OCI-LY3 (cell line): ENCODE results near the gene C1orf21.

Source experiments
- H2AFZ ChIP-seq: fragments of 200-600, 300-600 bp; shearing (Covaris generic); 2 replicates; pipeline ENCODE4 v1.6.0; 2014; ENCODE audit warnings: antibody characterized with exemption, low read depth, low read length
- H3K27ac ChIP-seq: fragments of 200-600, 300-600 bp; sonication (generic); 2 replicates; pipeline ENCODE4 v1.5.1; 2014; ENCODE audit warnings: mild to moderate bottlenecking, low read length, moderate library complexity, mixed read lengths
- H3K27me3 ChIP-seq: fragments of 200-600, 300-600 bp; sonication (generic); 2 replicates; pipeline ENCODE4 v1.6.1; 2014; ENCODE audit warnings: low read depth, low read length, mixed read lengths
- H3K36me3 ChIP-seq: fragments of 200-600, 300-600 bp; sonication (generic); replicated peaks from 2 replicates; pipeline ENCODE3; 2014; ENCODE audit warnings: low read depth, low read length, mixed read lengths
- H3K4me1 ChIP-seq: fragments of 300-600, 200-600 bp; sonication (generic); 2 replicates; pipeline ENCODE4 v1.6.1; 2014; ENCODE audit warnings: low read length, mixed read lengths
- H3K4me2 ChIP-seq: fragments of 200-600, 300-600 bp; sonication (generic); 2 replicates; pipeline ENCODE4 v1.6.1; 2014; ENCODE audit warnings: low read length, mixed read lengths
- H3K4me3 ChIP-seq: fragments of 300-600, 200-600 bp; sonication (generic); 2 replicates; pipeline ENCODE4 v1.5.1; 2014; ENCODE audit warnings: antibody characterized with exemption, mild to moderate bottlenecking, low read length, moderate library complexity
- H3K79me2 ChIP-seq: fragments of 300-600, 200-600 bp; shearing (Covaris generic); 2 replicates; pipeline ENCODE4 v1.6.1; 2014; ENCODE audit warnings: mild to moderate bottlenecking, low read length, mixed read lengths
- H3K9ac ChIP-seq: fragments of 300-600, 200-600 bp; shearing (Covaris generic); 2 replicates; pipeline ENCODE4 v1.6.0; 2014; ENCODE audit warnings: mild to moderate bottlenecking, low read length, moderate library complexity
- H3K9me3 ChIP-seq: fragments of 200-600, 300-600 bp; shearing (Covaris generic); 2 replicates; pipeline ENCODE4 v1.6.1; 2014; ENCODE audit warnings: low read length, mixed read lengths; ENCODE audit not compliant: insufficient read depth
- H4K20me1 ChIP-seq: fragments of 200-600, 300-600 bp; sonication (generic); 2 replicates; pipeline ENCODE4 v1.6.1; 2016; ENCODE audit warnings: low read length, mixed read lengths; ENCODE audit not compliant: insufficient read depth
- CTCF ChIP-seq: fragments of 200-600, 300-600 bp; sonication (generic); IDR thresholded peaks from 2 replicates; pipeline ENCODE4 v1.5.1; 2014; ENCODE audit warnings: antibody characterized with exemption, low read length, low read depth
- EZH2phosphoT487 ChIP-seq: fragments of 200-600 bp; shearing (Covaris generic); IDR thresholded peaks from 2 replicates; pipeline ENCODE4 v1.6.1; 2018; ENCODE audit warnings: antibody characterized with exemption, mixed run types, low read depth

Gene C1orf21

DNA sequence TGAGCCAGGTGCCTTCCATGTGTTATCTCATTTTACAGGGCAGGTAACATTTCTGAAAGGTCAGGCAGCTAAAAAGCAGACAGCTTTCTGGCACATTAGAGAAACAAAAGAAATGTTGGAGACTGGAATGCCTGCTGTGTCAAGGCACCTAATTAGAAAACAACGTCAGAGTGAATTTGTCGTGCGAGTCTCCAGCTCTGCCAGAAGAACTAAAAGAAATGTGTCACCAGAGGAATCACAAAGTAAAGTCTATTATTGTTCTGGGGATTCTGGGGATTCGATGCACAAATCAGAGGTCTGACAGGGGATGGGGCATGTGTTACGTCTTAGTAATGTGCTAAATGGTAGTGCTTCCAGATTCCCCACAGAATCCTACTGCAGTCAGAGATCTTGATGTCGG, 278.5 kb downstream of the C1orf21 start:
- TF ChIP-seq EZH2phosphoT487, result no peak
- TF ChIP-seq CTCF, result no peak
- H3K4me1 ChIP-seq, result no peaks in the 10 kb centered on the region
- H3K4me2 ChIP-seq, result no peak overlapping the region
- H3K27ac ChIP-seq, result no peak overlapping the region
- H3K27me3 ChIP-seq, result no peaks in the 10 kb centered on the region
- no peaks in the 10 kb centered on the region for H4K20me1 ChIP-seq
- H2AFZ ChIP-seq, result no peak overlapping the region
- H3K79me2 ChIP-seq, result no peaks in the 10 kb centered on the region
- no peaks in the 10 kb centered on the region for H3K9me3 ChIP-seq
- no peaks in the 10 kb centered on the region for H3K36me3 ChIP-seq
- no peak overlapping the region for H3K4me3 ChIP-seq
- H3K9ac ChIP-seq, result no peak overlapping the region

GRCh38 chr1:184669391-184669790, 282.6 kb downstream of the C1orf21 start:
- H3K4me1 ChIP-seq, result no peaks in the 10 kb centered on the region
- H3K36me3 ChIP-seq, result no peaks in the 10 kb centered on the region
- H3K9ac ChIP-seq, result no peak overlapping the region
- H3K27me3 ChIP-seq, result 0 out of 2 replicates have a peak, but pooled peaks cover 3% of the 10 kb centered on the region
- H3K9me3 ChIP-seq, result no peaks in the 10 kb centered on the region
- H3K79me2 ChIP-seq, result no peaks in the 10 kb centered on the region
- H3K4me3 ChIP-seq, result no peak overlapping the region
- H3K27ac ChIP-seq, result no peak overlapping the region
- H3K4me2 ChIP-seq, result no peak overlapping the region
- H4K20me1 ChIP-seq, result no peaks in the 10 kb centered on the region
- TF ChIP-seq EZH2phosphoT487 (no peak), CTCF (no peak)
- no peak overlapping the region for H2AFZ ChIP-seq

GRCh38 chr1:184672013-184672726, 285.3 kb downstream of the C1orf21 start:
- no peaks in the 10 kb centered on the region for H3K36me3 ChIP-seq
- H3K4me1 ChIP-seq, result no peaks in the 10 kb centered on the region
- no peak overlapping the region for H3K9ac ChIP-seq
- no peak for TF ChIP-seq CTCF
- TF ChIP-seq EZH2phosphoT487, result no peak
- H3K4me3 ChIP-seq, result no peak overlapping the region
- H3K9me3 ChIP-seq, result no peaks in the 10 kb centered on the region
- H3K27me3 ChIP-seq, result 0 out of 2 replicates have a peak, but pooled peaks cover 3% of the 10 kb centered on the region
- no peak overlapping the region for H2AFZ ChIP-seq
- H4K20me1 ChIP-seq, result no peaks in the 10 kb centered on the region
- H3K4me2 ChIP-seq, result no peak overlapping the region
- H3K79me2 ChIP-seq, result no peaks in the 10 kb centered on the region
- H3K27ac ChIP-seq, result no peak overlapping the region

GRCh38 chr1:184673305-184673704, 286.5 kb downstream of the C1orf21 start:
- no peak overlapping the region for H3K4me2 ChIP-seq
- H3K4me1 ChIP-seq, result no peaks in the 10 kb centered on the region
- no peaks in the 10 kb centered on the region for H3K79me2 ChIP-seq
- H3K9me3 ChIP-seq, result no peaks in the 10 kb centered on the region
- no peak overlapping the region for H3K4me3 ChIP-seq
- no peaks in the 10 kb centered on the region for H4K20me1 ChIP-seq
- H3K36me3 ChIP-seq, result no peaks in the 10 kb centered on the region
- 0 out of 2 replicates have a peak, but pooled peaks cover 6% of the 10 kb centered on the region for H3K27me3 ChIP-seq
- no peak overlapping the region for H3K9ac ChIP-seq
- H2AFZ ChIP-seq, result no peak overlapping the region
- no peak overlapping the region for H3K27ac ChIP-seq
- TF ChIP-seq CTCF (no peak), EZH2phosphoT487 (no peak)
